Activated T-cell treated with anti-CD3 and anti-CD28 coated beads, Interleukin-2, amount 50 U/mL, for 72 hours (primary cell): ENCODE measurements around the gene THNSL1. TPM values are rescaled to one million over a fixed set of nuclear protein-coding genes. Genes with fewer than 3 reads are reported as not detected.

ENCODE experiments used
- ATAC-seq, 2 donors: fragments of 150-1000 bp; cut with Tn5 transposase; replicated peaks in 1 of 2; 2 replicates each; pipeline ENCODE4 v1.10.0; 2021; ENCODE audit warnings: moderate library complexity in 2 of 2, mild to moderate bottlenecking in 1 of 2
- DNase-seq, 2 donors: peaks; one replicate each; pipeline ENCODE4 v3.0.0; 2021 to 2022; ENCODE audit warnings: mixed read lengths in 1 of 2
- H3K27ac Mint-ChIP-seq: one replicate; pipeline ENCODE4 v1.8.0; 2022; ENCODE audit warnings: mild to moderate bottlenecking, moderate library complexity, mixed read lengths
- H3K27me3 Mint-ChIP-seq: one replicate; pipeline ENCODE4 v1.8.0; 2022; ENCODE audit warnings: low read depth, mixed read lengths
- H3K36me3 Mint-ChIP-seq, 2 donors: one replicate each; pipeline ENCODE4 v1.8.0; 2022; ENCODE audit warnings: mixed read lengths in 2 of 2, mild to moderate bottlenecking in 1 of 2; ENCODE audit not compliant: insufficient read depth in 2 of 2
- H3K4me1 Mint-ChIP-seq: one replicate; pipeline ENCODE4 v1.8.0; 2022; ENCODE audit warnings: low read depth, mixed read lengths
- H3K4me3 Mint-ChIP-seq, 2 donors: one replicate each; pipeline ENCODE4 v1.8.0; 2022; ENCODE audit warnings: mild to moderate bottlenecking in 2 of 2, mixed read lengths in 2 of 2, moderate library complexity in 2 of 2
- H3K9me3 Mint-ChIP-seq, 2 donors: one replicate each; pipeline ENCODE4 v1.8.0; 2022; ENCODE audit warnings: mixed read lengths in 2 of 2
- total RNA-seq, 2 donors: library from RNA; stranded (reverse); gene quantifications; one replicate each; pipeline ENCODE4 v1.2.3, GENCODE V29; 2022

THNSL1 gene
- total RNA-seq, 2 donors from 2014 or later, result 4.2 to 6.0 TPM

GRCh38 chr10:25018703-25019102 is 2.3 kb downstream of the THNSL1 start:
- DNase-seq, result no peak
- H3K36me3 Mint-ChIP-seq, result peaks cover 0 to 7% of the 10 kb centered on the region in 2 donors
- peak overlapping the region in 1 of 2 donors; percentile 82 for H3K4me3 Mint-ChIP-seq
- H3K27ac Mint-ChIP-seq, result peak overlapping the region; percentile 99
- no peaks in the 10 kb centered on the region for H3K27me3 Mint-ChIP-seq
- no peak for ATAC-seq
- no peaks in the 10 kb centered on the region for H3K9me3 Mint-ChIP-seq
- peaks cover 24% of the 10 kb centered on the region for H3K4me1 Mint-ChIP-seq

- Mint-ChIP-seq H3K4me3 (no peak overlapping the region), H3K27ac (no peak overlapping the region), H3K4me1 (peaks cover 3% of the 10 kb centered on the region), H3K27me3 (no peaks in the 10 kb centered on the region), H3K36me3 (peaks cover 0 to 4% of the 10 kb centered on the region in 2 donors), H3K9me3 (no peaks in the 10 kb centered on the region)
- DNase-seq (no peak), ATAC-seq (no peak)
Measured at GRCh38 chr10:25023278-25023677, 6.9 kb downstream of the THNSL1 start.

GRCh38 chr10:25024528-25024927 is 8.1 kb downstream of the THNSL1 start:
- Mint-ChIP-seq H3K36me3 (peaks cover 0 to 4% of the 10 kb centered on the region in 2 donors), H3K4me3 (no peak overlapping the region), H3K4me1 (no peaks in the 10 kb centered on the region), H3K27ac (no peak overlapping the region), H3K9me3 (no peaks in the 10 kb centered on the region), H3K27me3 (no peaks in the 10 kb centered on the region)
- ATAC-seq (no peak), DNase-seq (no peak)

- H3K27me3 Mint-ChIP-seq, result no peaks in the 10 kb centered on the region
- ATAC-seq (no peak), DNase-seq (no peak)
- no peaks in the 10 kb centered on the region for H3K4me1 Mint-ChIP-seq
- H3K4me3 Mint-ChIP-seq, result no peak overlapping the region
- H3K27ac Mint-ChIP-seq, result no peak overlapping the region
- H3K9me3 Mint-ChIP-seq, result no peaks in the 10 kb centered on the region
- peaks cover 0 to 4% of the 10 kb centered on the region in 2 donors for H3K36me3 Mint-ChIP-seq
Measured at GRCh38 chr10:25026463-25026862, 10.1 kb downstream of the THNSL1 start.

- no peak for DNase-seq
- ATAC-seq, result no peak
- Mint-ChIP-seq H3K27ac (no peak overlapping the region), H3K9me3 (no peaks in the 10 kb centered on the region), H3K4me3 (no peak overlapping the region), H3K36me3 (no peaks in the 10 kb centered on the region), H3K27me3 (no peaks in the 10 kb centered on the region), H3K4me1 (no peaks in the 10 kb centered on the region)
Measured at GRCh38 chr10:25028711-25029110, 12.3 kb downstream of the THNSL1 start.

GRCh38 chr10:25029519-25029918 is 13.1 kb downstream of the THNSL1 start:
- Mint-ChIP-seq H3K4me3 (no peak overlapping the region), H3K9me3 (no peaks in the 10 kb centered on the region), H3K4me1 (no peaks in the 10 kb centered on the region), H3K36me3 (no peaks in the 10 kb centered on the region), H3K27ac (no peak overlapping the region), H3K27me3 (no peaks in the 10 kb centered on the region)
- ATAC-seq (no peak), DNase-seq (no peak)

GRCh38 chr10:25036381-25036780 is 20.0 kb downstream of the THNSL1 start:
- Mint-ChIP-seq H3K27ac (no peak overlapping the region), H3K4me3 (no peak overlapping the region), H3K36me3 (peaks cover 0 to 1% of the 10 kb centered on the region in 2 donors), H3K4me1 (peaks cover 6% of the 10 kb centered on the region), H3K27me3 (peaks cover 31% of the 10 kb centered on the region), H3K9me3 (no peaks in the 10 kb centered on the region)
- DNase-seq (no peak), ATAC-seq (no peak)

GRCh38 chr10:25038325-25038724 is 21.9 kb downstream of the THNSL1 start:
- no peak for DNase-seq
- Mint-ChIP-seq H3K27ac (no peak overlapping the region), H3K9me3 (no peaks in the 10 kb centered on the region)

GRCh38 chr10:25039531-25039930 is 23.1 kb downstream of the THNSL1 start:
- Mint-ChIP-seq H3K27ac (no peak overlapping the region), H3K4me1 (peaks cover 6% of the 10 kb centered on the region), H3K9me3 (no peaks in the 10 kb centered on the region), H3K4me3 (no peak overlapping the region), H3K27me3 (peaks cover 49% of the 10 kb centered on the region), H3K36me3 (peaks cover 0 to 1% of the 10 kb centered on the region in 2 donors)
- ATAC-seq (no peak), DNase-seq (no peak)

More at GRCh38 chr10:25038325-25038724, 21.9 kb downstream of the THNSL1 start:
- ATAC-seq, result no peak
- Mint-ChIP-seq H3K4me1 (peaks cover 6% of the 10 kb centered on the region), H3K36me3 (peaks cover 0 to 1% of the 10 kb centered on the region in 2 donors), H3K27me3 (peaks cover 37% of the 10 kb centered on the region), H3K4me3 (no peak overlapping the region)

- H3K9me3 Mint-ChIP-seq, result peaks cover 0 to 2% of the 10 kb centered on the region in 2 donors
- no peak overlapping the region for H3K4me3 Mint-ChIP-seq
- no peak overlapping the region for H3K27ac Mint-ChIP-seq
- H3K27me3 Mint-ChIP-seq, result peaks cover 54% of the 10 kb centered on the region
- ATAC-seq, result no peak
- no peaks in the 10 kb centered on the region for H3K4me1 Mint-ChIP-seq
- peaks cover 0 to 2% of the 10 kb centered on the region in 2 donors for H3K36me3 Mint-ChIP-seq
- DNase-seq, result no peak
Measured at GRCh38 chr10:25046641-25047040, 30.2 kb downstream of the THNSL1 start.

- Mint-ChIP-seq H3K27ac (no peak overlapping the region), H3K9me3 (peaks cover 0 to 2% of the 10 kb centered on the region in 2 donors), H3K27me3 (peaks cover 52% of the 10 kb centered on the region), H3K36me3 (peaks cover 0 to 2% of the 10 kb centered on the region in 2 donors), H3K4me1 (no peaks in the 10 kb centered on the region), H3K4me3 (no peak overlapping the region)
- no peak for DNase-seq
- no peak for ATAC-seq
Measured at GRCh38 chr10:25047088-25047487, 30.7 kb downstream of the THNSL1 start.

- Mint-ChIP-seq H3K4me3 (no peak overlapping the region), H3K27ac (no peak overlapping the region), H3K36me3 (peaks cover 0 to 2% of the 10 kb centered on the region in 2 donors), H3K9me3 (peaks cover 0 to 2% of the 10 kb centered on the region in 2 donors), H3K27me3 (peaks cover 52% of the 10 kb centered on the region), H3K4me1 (no peaks in the 10 kb centered on the region)
- ATAC-seq, result no peak
- DNase-seq, result no peak
Measured at GRCh38 chr10:25047591-25048301, 31.3 kb downstream of the THNSL1 start.

GRCh38 chr10:25048450-25048849 is 32.0 kb downstream of the THNSL1 start:
- Mint-ChIP-seq H3K27me3 (peaks cover 50% of the 10 kb centered on the region), H3K27ac (no peak overlapping the region), H3K9me3 (peaks cover 0 to 2% of the 10 kb centered on the region in 2 donors), H3K4me1 (no peaks in the 10 kb centered on the region), H3K36me3 (peaks cover 0 to 2% of the 10 kb centered on the region in 2 donors), H3K4me3 (no peak overlapping the region)
- ATAC-seq (no peak), DNase-seq (no peak)

GRCh38 chr10:25049966-25050365 is 33.6 kb downstream of the THNSL1 start:
- DNase-seq, result no peak
- no peak overlapping the region for H3K4me3 Mint-ChIP-seq
- peaks cover 0 to 2% of the 10 kb centered on the region in 2 donors for H3K9me3 Mint-ChIP-seq
- peaks cover 0 to 2% of the 10 kb centered on the region in 2 donors for H3K36me3 Mint-ChIP-seq
- peaks cover 35% of the 10 kb centered on the region for H3K27me3 Mint-ChIP-seq
- H3K27ac Mint-ChIP-seq, result no peak overlapping the region
- no peak for ATAC-seq
- no peaks in the 10 kb centered on the region for H3K4me1 Mint-ChIP-seq
